Stimulated activated CD4-positive, alpha-beta T cell treated with anti-CD3 and anti-CD28 coated beads, TNF-alpha, amount 100 ng/mL, for 24 hours (primary cell): ENCODE results near the gene TEKTIP1.

Experiments used
- DNase-seq, 3 experiments: peaks; one replicate each; pipeline ENCODE4 v3.0.0-alpha.2; 2020; ENCODE audit warnings: low read depth in 3 of 3

TEKTIP1 gene

GRCh38 chr19:3537438-3538240 is 1.3 kb upstream of the TEKTIP1 start:
- no peak for DNase-seq

GRCh38 chr19:3538258-3538929 is 580 bp upstream of the TEKTIP1 start:
- no peak for DNase-seq

GRCh38 chr19:3539756-3540118 is 763 bp downstream of the TEKTIP1 start:
- DNase-seq: no peak

GRCh38 chr19:3543150-3544057 is 4.4 kb downstream of the TEKTIP1 start:
- no peak for DNase-seq

- DNase-seq: no peak
Measured at GRCh38 chr19:3544058-3544376, 5.0 kb downstream of the TEKTIP1 start.

GRCh38 chr19:3544742-3545668 is 6.0 kb downstream of the TEKTIP1 start:
- peak; percentile 55 to 80 (median 62) for DNase-seq

- DNase-seq: no peak
Measured at GRCh38 chr19:3545669-3546034, 6.7 kb downstream of the TEKTIP1 start.

- DNase-seq: no peak
Measured at GRCh38 chr19:3546119-3546518, 7.1 kb downstream of the TEKTIP1 start.

GRCh38 chr19:3547301-3547731 is 8.3 kb downstream of the TEKTIP1 start:
- peak in 1 of 3 experiments; percentile 29 for DNase-seq

GRCh38 chr19:3547767-3548282 is 8.9 kb downstream of the TEKTIP1 start:
- DNase-seq: no peak

- DNase-seq: no peak
Measured at GRCh38 chr19:3548606-3549005, 9.6 kb downstream of the TEKTIP1 start.

- no peak for DNase-seq
Measured at GRCh38 chr19:3549816-3550215, 10.8 kb downstream of the TEKTIP1 start.

GRCh38 chr19:3550947-3551791 is 12.2 kb downstream of the TEKTIP1 start:
- no peak for DNase-seq

- DNase-seq: no peak
Measured at GRCh38 chr19:3551792-3552095, 12.8 kb downstream of the TEKTIP1 start.

GRCh38 chr19:3554254-3555083 is 15.5 kb downstream of the TEKTIP1 start:
- DNase-seq: no peak

GRCh38 chr19:3555653-3556422 is 16.9 kb downstream of the TEKTIP1 start:
- no peak for DNase-seq

GRCh38 chr19:3556423-3556977 is 17.5 kb downstream of the TEKTIP1 start:
- no peak for DNase-seq

- peak; percentile 40 to 64 (median 51) for DNase-seq
Measured at GRCh38 chr19:3556978-3557460, 18.0 kb downstream of the TEKTIP1 start.
